LNCaP clone FGC (cell line): ENCODE measurements around the gene SRSF7.
A peak's percentile ranks its signal among the peaks of the same experiment; 100 is the strongest.
"Not testable (repeated sequence)": the region's sequence is repeated elsewhere in the genome, so short reads cannot be mapped to it uniquely, and the experiment has no call there.

Experiments used
- DNase-seq: peaks from one replicate; pipeline ENCODE4 v3.0.0-alpha.2; 2011; ENCODE audit warnings: low read depth
- H3K4me3 ChIP-seq: 2 replicates; pipeline ENCODE4 v1.5.1; 2011; ENCODE audit warnings: mild to moderate bottlenecking, low read depth, low read length, control low read depth
- TF ChIP-seq, protein P1 (sequence below): IDR thresholded peaks from 2 replicates; pipeline ENCODE4 v1.5.1; 2012; ENCODE audit warnings: mild to moderate bottlenecking; ENCODE audit not compliant: control insufficient read depth, insufficient read depth; ENCODE audit errors: extremely low read depth

Gene SRSF7

GRCh38 chr2:38750891-38751595 is at the start of gene SRSF7:
Gene SRSF7, minus strand, starts transcription at chr2:38751361. Its CDS starts 105 bp downstream, at chr2:38751256.
- TF ChIP-seq, protein P1, sequence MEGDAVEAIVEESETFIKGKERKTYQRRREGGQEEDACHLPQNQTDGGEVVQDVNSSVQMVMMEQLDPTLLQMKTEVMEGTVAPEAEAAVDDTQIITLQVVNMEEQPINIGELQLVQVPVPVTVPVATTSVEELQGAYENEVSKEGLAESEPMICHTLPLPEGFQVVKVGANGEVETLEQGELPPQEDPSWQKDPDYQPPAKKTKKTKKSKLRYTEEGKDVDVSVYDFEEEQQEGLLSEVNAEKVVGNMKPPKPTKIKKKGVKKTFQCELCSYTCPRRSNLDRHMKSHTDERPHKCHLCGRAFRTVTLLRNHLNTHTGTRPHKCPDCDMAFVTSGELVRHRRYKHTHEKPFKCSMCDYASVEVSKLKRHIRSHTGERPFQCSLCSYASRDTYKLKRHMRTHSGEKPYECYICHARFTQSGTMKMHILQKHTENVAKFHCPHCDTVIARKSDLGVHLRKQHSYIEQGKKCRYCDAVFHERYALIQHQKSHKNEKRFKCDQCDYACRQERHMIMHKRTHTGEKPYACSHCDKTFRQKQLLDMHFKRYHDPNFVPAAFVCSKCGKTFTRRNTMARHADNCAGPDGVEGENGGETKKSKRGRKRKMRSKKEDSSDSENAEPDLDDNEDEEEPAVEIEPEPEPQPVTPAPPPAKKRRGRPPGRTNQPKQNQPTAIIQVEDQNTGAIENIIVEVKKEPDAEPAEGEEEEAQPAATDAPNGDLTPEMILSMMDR: no peak
- peak; percentile 92 for DNase-seq
- peak within 1 kb of the TSS; percentile 91 for H3K4me3 ChIP-seq

GRCh38 chr2:38797953-38798352 is 46.8 kb upstream of the SRSF7 start:
- no peak for DNase-seq
- no peak overlapping the region for H3K4me3 ChIP-seq
- TF ChIP-seq, protein P1: no peak

- DNase-seq: no peak
- TF ChIP-seq, protein P1: no peak
- no peak overlapping the region for H3K4me3 ChIP-seq
Observed at GRCh38 chr2:38797250-38797676, 46.1 kb upstream of the SRSF7 start.

GRCh38 chr2:38795016-38795415 is 43.9 kb upstream of the SRSF7 start:
- DNase-seq, H3K4me3 ChIP-seq: not testable (repeated sequence)

DNA sequence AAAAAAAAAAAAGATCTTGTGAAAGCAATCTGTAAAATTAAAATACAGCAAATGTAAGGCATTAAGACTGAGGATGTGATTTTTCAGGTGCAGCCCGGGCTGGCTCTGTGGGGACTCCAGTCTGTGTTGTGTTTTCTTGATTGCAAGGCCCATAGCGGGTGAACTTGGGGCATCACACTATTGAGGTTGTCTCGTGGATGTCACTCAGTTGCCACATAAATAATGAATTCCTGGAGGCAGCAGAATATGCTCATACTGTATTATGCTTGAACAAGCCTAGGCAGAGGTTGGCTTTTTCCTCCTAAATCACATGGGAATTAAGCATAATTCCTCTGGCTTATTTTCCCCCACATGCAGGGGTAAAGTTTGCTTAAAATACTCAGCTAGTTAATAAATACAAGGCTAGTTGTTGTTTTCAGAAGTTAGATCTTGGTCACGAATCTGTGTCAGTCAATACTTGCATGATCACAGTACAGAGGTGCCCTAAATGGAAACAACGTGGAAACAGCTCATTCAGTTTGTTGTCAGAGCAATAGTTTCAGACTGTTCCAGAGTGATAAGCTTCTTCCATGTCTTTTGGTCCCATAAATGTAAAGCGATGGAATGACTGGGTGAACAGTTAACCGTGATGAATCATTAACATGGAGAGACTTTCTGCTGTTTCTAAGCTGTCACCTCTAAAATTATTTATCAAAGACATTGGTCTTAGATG is 43.2 kb upstream of the SRSF7 start:
- no peak for DNase-seq
- H3K4me3 ChIP-seq: no peak overlapping the region
- TF ChIP-seq, protein P1: no peak

GRCh38 chr2:38793511-38793910 is 42.4 kb upstream of the SRSF7 start:
- TF ChIP-seq, protein P1: no peak
- DNase-seq: no peak
- H3K4me3 ChIP-seq: no peak overlapping the region

- no peak overlapping the region for H3K4me3 ChIP-seq
- no peak for DNase-seq
- TF ChIP-seq, protein P1: no peak
Observed at GRCh38 chr2:38792751-38793150, 41.6 kb upstream of the SRSF7 start.

DNA sequence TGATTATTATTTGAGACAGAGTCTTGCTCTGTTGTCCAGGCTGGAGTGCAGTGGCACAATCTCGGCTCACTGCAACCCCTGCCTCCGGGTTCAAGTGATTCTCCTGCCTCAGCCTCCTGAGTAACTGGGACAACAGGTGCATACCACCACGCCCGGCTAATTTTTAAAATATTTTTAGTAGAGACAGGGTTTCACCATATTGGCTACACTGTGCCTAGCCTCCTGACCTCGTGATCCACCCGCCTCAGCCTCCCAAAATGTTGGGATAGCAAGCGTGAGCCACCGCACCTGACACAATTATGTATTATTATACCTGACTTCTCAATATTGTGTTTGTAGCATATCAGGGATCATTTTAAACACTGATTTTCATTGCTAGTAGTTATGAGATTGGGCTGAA is 41.2 kb upstream of the SRSF7 start:
- H3K4me3 ChIP-seq, DNase-seq: not testable (repeated sequence)
